CD4-positive, alpha-beta T cell (primary cell): ENCODE results near the gene CDKAL1. TPM values are rescaled to one million over a fixed set of nuclear protein-coding genes. Genes with fewer than 3 reads are reported as not detected.

Experiments
- ATAC-seq: fragments of 200-7000 bp; cut with Tn5 transposase; one replicate; pipeline ENCODE4 v1.10.0; 2022; ENCODE audit warnings: mild to moderate bottlenecking; ENCODE audit not compliant: poor library complexity
- CTCF ChIA-PET: fragments of 350-600 bp; sonication (Branson Sonifier 250); formaldehyde crosslinking; loops from one replicate; lab custom pipeline; 2021; ENCODE audit warnings: antibody characterized with exemption, inconsistent platforms; lab: Charles Lee
- POLR2A ChIA-PET: fragments of 350-600 bp; sonication (Branson Sonifier 250); formaldehyde crosslinking; loops from one replicate; lab custom pipeline; 2021; ENCODE audit warnings: antibody characterized with exemption, inconsistent platforms; lab: Charles Lee
- DNase-seq, 14 experiments: peaks; one replicate each; pipeline ENCODE4 v3.0.0-alpha.2; 2013 to 2020; ENCODE audit warnings: mixed read lengths in 2 of 14
- H3K27ac ChIP-seq, 2 donors: one replicate each; pipeline versions ENCODE4 v1.5.1 to v1.7.0; 2013; ENCODE audit warnings: low read length in 2 of 2, low read depth in 1 of 2, mild to moderate bottlenecking in 1 of 2
- H3K27me3 ChIP-seq, 2 experiments: 1 replicate in 1 of 2; 2 replicates in 1 of 2; pipeline versions ENCODE4 v1.6.1 to v1.7.0; 2013; ENCODE audit warnings: low read length in 2 of 2, control low read depth in 1 of 2, mild to moderate bottlenecking in 1 of 2, moderate library complexity in 1 of 2; ENCODE audit not compliant: insufficient read depth in 2 of 2, control insufficient read depth in 1 of 2
- H3K36me3 ChIP-seq: one replicate; pipeline ENCODE4 v1.6.1; 2013; ENCODE audit warnings: low read length, control low read depth; ENCODE audit not compliant: insufficient read depth
- H3K4me1 ChIP-seq: one replicate; pipeline ENCODE4 v1.6.1; 2013; ENCODE audit warnings: low read length, control low read depth; ENCODE audit not compliant: insufficient read depth
- H3K4me3 ChIP-seq: one replicate; pipeline ENCODE4 v1.5.1; 2013; ENCODE audit warnings: mild to moderate bottlenecking, low read length, moderate library complexity
- H3K9me3 ChIP-seq, 2 experiments: 1 replicate in 1 of 2; 2 replicates in 1 of 2; pipeline versions ENCODE4 v1.6.1 to v1.7.0; 2013; ENCODE audit warnings: low read length in 2 of 2, mild to moderate bottlenecking in 2 of 2, control low read depth in 1 of 2, moderate library complexity in 1 of 2; ENCODE audit not compliant: control insufficient read depth in 1 of 2, insufficient read depth in 1 of 2
- H3K27ac Mint-ChIP-seq: one replicate; pipeline ENCODE4 v1.8.0; 2020; ENCODE audit warnings: mixed read lengths
- H3K27me3 Mint-ChIP-seq: one replicate; pipeline ENCODE4 v1.8.0; 2021; ENCODE audit warnings: mixed read lengths
- H3K36me3 Mint-ChIP-seq: one replicate; pipeline ENCODE4 v1.8.0; 2021; ENCODE audit warnings: low read depth, mixed read lengths
- H3K4me1 Mint-ChIP-seq: one replicate; pipeline ENCODE4 v1.8.0; 2021; ENCODE audit warnings: low read depth, mixed read lengths
- H3K4me3 Mint-ChIP-seq: one replicate; pipeline ENCODE4 v1.8.0; 2020; ENCODE audit warnings: mild to moderate bottlenecking, mixed read lengths
- H3K9me3 Mint-ChIP-seq: one replicate; pipeline ENCODE4 v1.8.0; 2020; ENCODE audit warnings: mixed read lengths
- CTCF ChIP-seq: fragments of 200-600 bp; IDR thresholded peaks from one replicate; pipeline ENCODE4 v1.8.0; 2022; ENCODE audit warnings: antibody characterized with exemption, mild to moderate bottlenecking
- intact Hi-C, 2 experiments: fragments of 100-400 bp; cut with DNase I in 1 of 2; cut with micrococcal nuclease in 1 of 2; formaldehyde crosslinking; loops; one replicate each; pipeline versions ENCODE4 v1.15.1 to v1.9.0; 2023 to 2025; cut with DNase I, micrococcal nuclease
- total RNA-seq, 174 experiments: library from RNA in 2 of 174; stranded (reverse) in 2 of 174; gene quantifications; one replicate each; pipeline ENCODE4 v1.2.3 and lab custom pipeline; 2021 to 2026

Gene CDKAL1
- total RNA-seq, 2 experiments from 2014 or later = 21.3 to 23.9 TPM

- Mint-ChIP-seq H3K27me3 (no peaks in the 10 kb centered on the region), H3K9me3 (no peaks in the 10 kb centered on the region), H3K27ac (no peak overlapping the region), H3K36me3 (peaks cover 70% of the 10 kb centered on the region), H3K4me1 (peaks cover 31% of the 10 kb centered on the region), H3K4me3 (no peak overlapping the region)
- Histone ChIP-seq H3K27ac (no peak overlapping the region), H3K9me3 (no peaks in the 10 kb centered on the region), H3K27me3 (no peaks in the 10 kb centered on the region), H3K4me1 (no peaks in the 10 kb centered on the region), H3K4me3 (no peak overlapping the region), H3K36me3 (peaks cover 15% of the 10 kb centered on the region)
- TF ChIP-seq CTCF = no peak
- CTCF ChIA-PET = interaction anchor here (1.6 kb wide), 1 partner anchor 19 kb away, joined by 3 read pairs; no protein-coding TSS in a partner anchor
- ATAC-seq = no peak
- intact Hi-C loops = no loop called here
- POLR2A ChIA-PET = no interaction called here
- no peak for DNase-seq
Observed at GRCh38 chr6:20575704-20576451, 41.6 kb downstream of the CDKAL1 start.

DNA sequence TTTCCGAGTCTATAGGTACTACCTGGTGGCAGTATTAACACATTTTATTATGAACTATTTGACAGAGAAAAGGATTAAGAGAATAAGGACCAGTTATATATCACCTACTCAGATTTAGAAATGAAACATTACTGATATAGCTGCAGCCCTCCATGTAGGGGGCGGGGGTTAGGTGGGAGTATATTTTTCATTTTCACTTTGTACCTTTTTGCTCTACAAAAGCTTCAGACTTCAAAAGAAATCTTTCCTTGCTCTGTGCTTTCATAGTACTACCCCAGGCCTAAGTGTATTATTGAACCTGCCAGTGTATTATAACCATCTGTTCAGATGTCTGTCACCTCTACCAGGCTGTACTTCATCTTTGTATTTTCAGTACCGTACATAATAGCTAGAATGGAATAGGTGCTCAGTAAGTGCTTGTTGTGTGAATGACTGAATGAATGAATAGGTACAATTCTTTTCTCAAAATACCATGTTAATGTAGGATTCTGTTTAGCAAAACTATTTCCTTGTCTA is 43.0 kb downstream of the CDKAL1 start:
- H3K9me3 Mint-ChIP-seq = no peaks in the 10 kb centered on the region
- no peak overlapping the region for H3K27ac ChIP-seq
- ChIA-PET CTCF (interaction anchor here (0.6 kb wide), 1 partner anchor 13 kb away, joined by 3 read pairs; no protein-coding TSS in a partner anchor), POLR2A (no interaction called here)
- TF ChIP-seq CTCF = no peak
- H3K36me3 Mint-ChIP-seq = peaks cover 65% of the 10 kb centered on the region
- no peak overlapping the region for H3K27ac Mint-ChIP-seq
- no peak overlapping the region for H3K4me3 Mint-ChIP-seq
- DNase-seq (no peak), ATAC-seq (no peak)
- H3K36me3 ChIP-seq = peaks cover 15% of the 10 kb centered on the region
- H3K4me1 ChIP-seq = no peaks in the 10 kb centered on the region
- H3K9me3 ChIP-seq = no peaks in the 10 kb centered on the region
- H3K4me1 Mint-ChIP-seq = peaks cover 21% of the 10 kb centered on the region
- intact Hi-C loops = no loop called here
- no peaks in the 10 kb centered on the region for H3K27me3 ChIP-seq
- no peak overlapping the region for H3K4me3 ChIP-seq
- H3K27me3 Mint-ChIP-seq = no peaks in the 10 kb centered on the region

- DNase-seq (no peak), ATAC-seq (no peak)
- peaks cover 21% of the 10 kb centered on the region for H3K36me3 ChIP-seq
- no peaks in the 10 kb centered on the region for H3K27me3 ChIP-seq
- Mint-ChIP-seq H3K9me3 (no peaks in the 10 kb centered on the region), H3K27ac (no peak overlapping the region), H3K4me1 (peaks cover 21% of the 10 kb centered on the region), H3K36me3 (peaks cover 76% of the 10 kb centered on the region), H3K4me3 (no peak overlapping the region), H3K27me3 (no peaks in the 10 kb centered on the region)
- H3K27ac ChIP-seq = no peak overlapping the region
- POLR2A ChIA-PET = no interaction called here
- intact Hi-C loops = no loop called here
- H3K9me3 ChIP-seq = no peaks in the 10 kb centered on the region
- no peak for TF ChIP-seq CTCF
- no peaks in the 10 kb centered on the region for H3K4me1 ChIP-seq
- CTCF ChIA-PET = no interaction called here
- no peak overlapping the region for H3K4me3 ChIP-seq
Observed at GRCh38 chr6:20581070-20581469, 46.8 kb downstream of the CDKAL1 start.
